Activated CD8-positive, alpha-beta memory T cell treated with anti-CD3 and anti-CD28 coated beads for 4 hours (primary cell): ENCODE results near the gene STBD1.
"Not testable (repeated sequence)": the region's sequence is repeated elsewhere in the genome, so short reads cannot be mapped to it uniquely, and the experiment has no call there.

Source experiments
- DNase-seq, 2 donors: peaks; one replicate each; pipeline ENCODE4 v3.0.0-alpha.2; 2020; ENCODE audit warnings: low read depth in 2 of 2

STBD1 gene

GRCh38 chr4:76305971-76306881 is at the start of gene STBD1:
TSS of gene STBD1 (plus strand) at chr4:76306733. CDS start at chr4:76306770, 37 bp downstream.
- no peak for DNase-seq

- DNase-seq: no peak
Observed at GRCh38 chr4:76256968-76257367, 49.6 kb upstream of the STBD1 start.

DNA sequence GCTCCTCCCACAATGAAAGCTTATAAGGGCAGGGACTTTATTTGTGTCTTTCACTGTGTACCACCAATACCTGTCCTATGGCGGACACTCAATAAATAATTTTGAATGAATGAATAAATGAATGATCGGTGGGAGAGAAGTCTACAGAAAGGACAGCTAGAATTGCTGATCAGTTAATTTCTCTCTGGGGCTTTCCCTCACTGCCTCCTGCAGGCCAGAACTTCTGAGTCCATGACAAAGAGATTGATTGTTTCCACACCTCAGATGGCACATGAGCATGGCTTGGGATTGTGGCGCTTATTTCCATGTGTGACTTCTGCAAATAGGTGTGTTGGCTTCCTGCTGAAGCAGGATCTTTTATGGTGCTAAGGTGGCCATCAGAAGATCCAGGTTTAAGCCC is 48.7 kb upstream of the STBD1 start:
- DNase-seq: no peak

DNA sequence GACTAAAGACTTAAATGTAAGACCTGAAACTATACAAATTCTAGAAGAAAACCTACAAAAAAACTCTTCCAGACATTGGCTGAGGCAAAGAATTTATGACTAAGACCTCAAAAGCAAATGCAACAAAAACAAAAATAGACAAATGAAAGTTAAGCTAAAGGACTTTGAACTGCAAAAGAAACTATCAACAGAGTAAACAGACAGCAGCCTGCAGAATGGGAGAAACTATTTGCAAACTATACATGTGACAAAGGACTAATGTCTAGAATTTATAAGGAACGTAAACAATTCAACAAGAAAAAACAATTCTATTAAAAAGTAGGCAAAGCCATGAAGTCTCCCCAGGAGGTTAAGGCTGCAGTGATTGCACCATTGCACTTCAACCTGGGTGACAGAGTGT is 46.0 kb upstream of the STBD1 start:
- DNase-seq: no peak

DNA sequence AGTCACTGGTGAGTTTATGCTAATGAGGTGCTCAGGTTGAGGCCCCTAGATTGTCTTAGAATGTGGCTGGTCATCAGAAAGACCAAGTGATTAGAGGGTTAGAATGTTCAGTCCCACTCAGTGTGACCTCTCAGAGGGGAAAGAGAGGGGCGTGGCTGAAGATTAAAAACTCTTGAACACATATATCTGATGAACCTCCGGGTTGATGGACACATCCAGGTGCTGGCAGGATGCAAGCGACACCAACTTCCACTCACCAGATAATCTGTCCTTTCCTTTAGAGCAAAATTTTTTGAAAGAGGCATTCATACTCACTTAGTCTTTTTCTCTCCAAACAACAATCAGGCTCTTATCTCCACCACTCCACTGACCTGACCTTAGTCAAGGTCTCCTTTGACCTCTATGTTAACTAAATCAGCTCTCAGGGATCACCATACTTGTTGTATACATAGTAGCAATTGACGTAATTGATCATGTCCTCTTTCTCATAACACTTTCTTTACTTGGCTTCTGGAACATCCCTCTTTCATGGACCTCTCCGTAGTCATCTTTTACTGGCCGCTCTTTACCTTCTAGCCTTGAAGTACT is 40.8 kb upstream of the STBD1 start:
- DNase-seq: no peak

- DNase-seq: no peak
Observed at GRCh38 chr4:76266627-76267026, 39.9 kb upstream of the STBD1 start.

GRCh38 chr4:76267811-76268210 is 38.7 kb upstream of the STBD1 start:
- no peak for DNase-seq

- DNase-seq: no peak
Observed at GRCh38 chr4:76270244-76271175, 36.0 kb upstream of the STBD1 start.

- DNase-seq: no peak
Observed at GRCh38 chr4:76271248-76271647, 35.3 kb upstream of the STBD1 start.

DNA sequence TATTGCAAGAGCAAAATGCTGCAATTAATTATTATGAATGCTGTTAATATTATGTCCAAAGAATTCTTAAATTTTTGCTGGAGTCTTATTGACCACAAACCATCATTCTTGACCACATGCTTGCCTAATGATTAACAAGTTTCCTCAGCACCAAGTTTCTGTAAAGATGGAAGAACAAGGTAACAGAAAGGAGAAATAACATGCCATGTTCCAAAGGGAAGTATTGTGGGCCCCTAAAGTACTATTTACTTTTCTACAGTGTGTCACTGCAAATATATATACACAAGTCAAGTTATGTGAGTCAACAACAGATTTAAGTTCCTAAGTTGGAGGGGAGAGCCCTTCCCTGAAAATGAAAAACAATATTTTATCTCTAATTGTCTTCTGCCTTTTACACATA is 34.5 kb upstream of the STBD1 start:
- no peak for DNase-seq

GRCh38 chr4:76272582-76272981 is 34.0 kb upstream of the STBD1 start:
- no peak for DNase-seq

DNA sequence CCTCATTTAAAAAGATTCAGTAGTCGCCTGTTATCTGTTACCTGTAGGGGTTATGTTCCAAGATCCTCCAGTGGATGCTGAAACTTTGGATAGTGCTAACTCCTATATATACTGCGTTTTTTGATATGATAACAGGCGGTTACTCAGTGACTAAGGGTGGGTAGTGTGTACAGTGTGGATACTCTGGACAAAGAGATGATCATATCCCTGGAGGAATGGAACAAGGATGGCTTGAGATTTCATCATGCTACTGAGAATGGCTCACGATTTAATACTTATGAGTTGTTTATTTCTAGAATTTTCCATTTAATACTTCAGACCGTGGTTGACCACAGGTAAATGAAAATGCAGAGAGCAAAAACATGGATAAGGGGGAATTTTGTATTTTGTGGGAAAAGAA is 33.5 kb upstream of the STBD1 start:
- no peak for DNase-seq

GRCh38 chr4:76275486-76276124 is 30.9 kb upstream of the STBD1 start:
- no peak for DNase-seq

- DNase-seq: no peak
Observed at GRCh38 chr4:76276813-76277212, 29.7 kb upstream of the STBD1 start.

- DNase-seq: no peak
Observed at GRCh38 chr4:76277667-76278066, 28.9 kb upstream of the STBD1 start.

DNA sequence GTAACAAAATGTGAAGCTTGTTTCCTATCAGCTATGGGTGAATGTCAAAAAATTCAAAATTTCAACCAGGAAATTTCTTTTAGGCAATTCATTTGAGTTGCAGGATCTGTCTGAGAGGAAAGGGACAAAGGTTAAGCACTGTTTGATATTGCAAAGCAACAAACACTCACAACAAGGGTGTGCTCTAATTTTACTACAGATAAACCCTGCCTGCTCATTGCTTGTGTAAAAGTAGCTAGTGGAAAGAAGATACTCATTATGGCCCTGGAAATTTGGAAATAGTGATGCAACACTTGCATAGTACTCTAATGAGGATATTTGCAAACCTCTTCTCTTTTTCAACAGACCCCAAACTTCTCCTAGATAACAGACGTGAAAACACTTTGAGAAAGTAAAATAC is 27.9 kb upstream of the STBD1 start:
- DNase-seq: no peak

DNA sequence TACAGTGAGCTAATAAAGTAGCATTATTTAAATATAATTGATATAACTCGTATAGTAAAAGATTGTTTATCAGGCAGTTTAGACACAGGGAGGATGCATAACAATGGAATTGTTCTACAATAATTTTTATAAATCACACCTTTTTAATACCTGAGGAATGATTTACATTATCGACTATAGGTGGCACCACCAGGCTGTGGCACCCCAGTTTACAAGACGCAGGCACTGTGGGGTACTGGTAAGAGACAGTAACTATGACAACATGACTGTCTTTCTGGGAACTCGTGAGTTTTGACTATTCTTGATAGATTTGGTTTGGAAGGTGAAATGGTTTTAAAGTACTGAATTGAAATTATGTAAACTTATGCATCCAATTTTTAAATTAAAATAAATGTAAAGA is 27.1 kb upstream of the STBD1 start:
- DNase-seq: no peak

DNA sequence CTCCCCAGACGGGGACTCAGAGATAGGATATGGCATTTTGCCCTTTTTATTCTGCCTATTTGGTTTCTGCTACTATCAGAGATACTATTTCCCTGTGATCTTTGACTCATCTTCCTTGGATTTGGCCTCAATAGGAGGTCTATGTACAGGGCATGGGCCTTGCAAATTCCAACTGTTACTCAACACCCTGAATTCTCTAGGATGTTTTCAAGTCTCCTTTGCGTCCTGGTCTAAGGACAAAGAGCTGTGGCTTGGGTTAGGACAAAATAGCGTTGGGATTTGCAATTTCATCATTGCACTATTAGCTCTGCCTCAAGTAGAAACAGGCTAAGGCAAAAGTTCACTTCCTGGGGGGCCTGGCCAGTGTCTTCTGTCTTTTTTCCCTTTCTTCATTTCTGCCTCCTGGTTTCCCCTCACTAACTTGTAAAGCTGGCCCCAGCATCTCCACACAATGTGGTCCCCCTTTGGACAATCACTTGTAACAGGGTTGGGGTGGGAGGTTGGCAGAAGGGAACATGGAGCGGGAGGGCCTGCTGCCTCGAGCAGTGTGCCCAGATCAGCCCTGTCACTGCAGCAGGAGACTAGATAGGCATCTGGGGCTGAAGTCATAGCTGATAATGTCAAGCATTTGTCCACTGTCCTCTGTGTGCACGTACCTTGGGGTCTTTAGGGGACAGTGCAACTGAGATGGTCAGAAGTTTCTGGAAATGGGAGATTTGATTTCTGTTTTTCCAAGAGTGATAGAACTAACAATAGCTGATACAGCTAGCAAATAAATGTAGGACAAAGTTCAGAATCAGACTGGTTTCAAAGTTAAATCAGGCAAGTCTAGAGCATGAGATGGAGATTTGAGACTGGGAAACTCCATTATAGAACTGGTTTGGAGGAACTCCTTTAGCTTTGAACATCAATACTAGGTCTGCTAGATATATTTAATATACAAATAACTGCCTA is 25.8 kb upstream of the STBD1 start:
- DNase-seq: no peak

- not testable (repeated sequence) for DNase-seq
Observed at GRCh38 chr4:76281594-76281993, 24.9 kb upstream of the STBD1 start.

DNA sequence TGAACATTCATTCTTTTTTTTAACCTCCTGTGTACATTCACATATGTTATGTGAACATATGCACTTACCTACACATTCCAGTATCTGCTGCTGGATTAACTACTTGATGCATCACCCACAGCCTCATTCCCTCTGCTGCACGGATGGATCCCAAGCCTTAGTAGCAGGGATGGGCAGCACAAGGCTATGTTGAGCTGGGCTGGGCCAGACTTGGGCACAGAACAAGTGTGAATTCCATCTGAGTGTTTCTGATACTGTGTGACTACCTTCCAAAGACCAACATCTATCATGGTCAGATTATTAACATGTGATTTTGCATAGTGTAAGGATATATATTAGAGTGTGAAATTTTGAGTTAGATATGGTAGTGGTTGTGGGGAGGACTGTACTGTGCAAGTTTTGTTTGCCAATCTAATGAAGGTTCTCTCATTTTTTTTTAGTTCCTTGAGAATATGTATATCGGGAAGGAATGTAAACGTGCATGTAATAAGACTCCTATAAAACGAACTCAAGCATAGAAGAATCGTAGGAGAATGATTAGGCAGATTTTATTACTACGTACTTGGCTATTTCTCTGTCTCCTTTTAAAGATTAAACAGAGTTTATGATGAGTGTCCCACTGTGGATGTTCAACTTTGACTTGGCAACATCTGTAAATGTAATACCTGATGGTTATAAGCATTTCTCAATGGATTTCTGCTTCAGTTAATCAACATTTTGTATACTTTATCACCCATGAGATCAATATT is 23.4 kb upstream of the STBD1 start:
- DNase-seq: no peak
